Measurements from ENCODE around the gene NOL4L.
"Not testable (repeated sequence)": the region's sequence is repeated elsewhere in the genome, so short reads cannot be mapped to it uniquely, and the experiment has no call there.

NOL4L gene

DNA sequence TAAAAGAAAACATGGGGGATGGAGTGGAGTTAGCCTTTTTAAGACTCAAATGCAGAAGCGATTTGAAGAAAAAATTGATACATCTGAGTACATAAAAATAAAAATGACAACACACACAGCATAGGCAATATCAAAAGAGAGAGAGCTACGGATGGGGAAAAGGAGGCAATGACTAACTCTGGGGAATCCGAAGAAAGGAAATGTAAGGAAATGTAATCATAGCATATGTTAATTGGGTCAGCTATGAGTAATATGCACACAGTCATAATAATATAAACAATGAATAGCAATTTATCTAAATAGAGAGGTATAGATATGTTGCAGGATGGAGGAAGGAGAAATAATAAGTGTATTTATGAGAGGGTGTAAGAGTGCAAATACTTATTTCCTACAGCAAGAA, 83.4 kb downstream of the NOL4L start:
- no peak for DNase-seq

DNA sequence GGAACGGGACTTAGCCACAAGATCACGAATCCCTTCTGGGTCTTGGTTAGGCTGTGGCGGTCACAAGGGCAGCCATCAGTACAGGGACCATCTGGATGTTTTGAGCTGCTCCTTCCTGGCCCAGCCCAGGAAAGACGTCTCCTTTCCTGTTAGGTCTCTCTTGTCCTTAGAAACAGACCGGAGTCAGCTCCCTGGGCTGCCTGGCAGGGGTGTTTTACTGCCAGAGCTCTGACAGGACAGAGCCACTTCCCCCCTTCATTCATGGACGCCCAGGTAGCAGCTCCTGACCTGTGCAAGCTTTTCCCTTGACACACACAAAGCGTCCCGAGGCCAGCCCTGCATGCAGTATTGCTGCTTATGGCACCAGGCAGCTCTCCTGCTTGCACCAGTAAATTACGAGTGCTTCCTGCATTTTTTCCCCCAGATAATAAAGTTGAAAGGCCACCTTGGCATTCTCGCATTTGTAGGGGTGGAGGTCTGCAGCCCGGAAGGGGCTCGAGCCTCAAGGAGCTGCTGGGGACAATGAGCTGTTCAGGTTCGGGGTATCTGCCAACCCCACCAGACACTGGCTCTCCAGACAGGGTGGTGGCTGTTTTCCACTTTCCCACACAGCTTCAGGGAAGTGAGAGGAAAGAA, 87.4 kb downstream of the NOL4L start:
- no peak for DNase-seq

DNA sequence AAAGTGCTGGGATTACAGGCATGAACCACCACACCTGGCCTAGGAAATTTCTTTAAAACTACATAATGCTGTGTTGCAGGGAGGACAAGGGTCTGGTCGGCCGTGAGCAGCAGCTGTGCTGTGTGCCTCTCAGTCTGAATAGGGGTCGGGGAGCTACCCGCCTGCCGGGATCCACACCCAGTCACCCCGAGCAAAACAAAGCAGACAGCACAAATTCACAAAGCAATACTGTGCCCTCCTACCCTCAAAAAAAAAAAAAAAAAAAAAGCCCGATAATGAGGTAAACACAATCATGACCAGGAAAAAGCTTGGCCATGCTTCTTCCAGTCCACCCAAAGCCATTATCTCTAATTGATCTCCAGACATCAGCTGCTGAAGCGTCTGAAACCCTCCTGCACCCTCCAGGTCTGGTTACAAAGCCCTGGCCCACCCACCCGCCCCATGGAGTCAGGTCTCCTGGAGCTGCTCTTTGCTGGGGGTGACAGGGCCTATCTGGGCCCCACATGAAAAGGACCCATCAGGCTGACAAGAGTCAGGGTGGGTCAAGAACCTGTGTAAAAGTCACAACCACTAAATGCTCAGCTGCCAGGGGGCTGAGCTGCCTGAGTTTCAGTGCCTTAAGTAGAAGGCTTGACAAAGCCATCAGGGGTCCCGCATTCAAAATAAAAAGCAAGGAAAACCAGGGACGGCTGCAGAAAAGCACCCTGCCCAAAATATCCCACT, 88.2 kb downstream of the NOL4L start:
- no peak for DNase-seq

DNA sequence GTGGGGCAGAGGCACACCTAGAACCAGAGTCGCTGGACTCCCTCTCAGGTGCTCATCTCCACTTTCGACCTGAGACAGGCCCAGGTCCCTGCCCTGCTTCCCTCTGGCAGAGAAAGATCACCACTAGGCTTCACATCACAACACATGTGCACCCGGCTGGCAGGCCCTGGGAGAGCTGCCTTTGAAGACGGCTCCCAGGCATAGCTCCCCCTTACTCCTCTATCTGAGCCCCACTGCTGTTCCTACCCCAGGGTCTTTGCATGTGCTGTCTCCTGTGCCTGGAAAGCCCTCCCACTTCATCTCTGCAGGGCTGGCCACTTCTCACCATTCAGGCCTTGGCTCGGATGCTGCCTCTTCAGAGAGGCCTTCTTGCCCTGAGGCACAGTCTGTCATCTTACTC, 89.2 kb downstream of the NOL4L start:
- peak; percentile 1 for DNase-seq

DNA sequence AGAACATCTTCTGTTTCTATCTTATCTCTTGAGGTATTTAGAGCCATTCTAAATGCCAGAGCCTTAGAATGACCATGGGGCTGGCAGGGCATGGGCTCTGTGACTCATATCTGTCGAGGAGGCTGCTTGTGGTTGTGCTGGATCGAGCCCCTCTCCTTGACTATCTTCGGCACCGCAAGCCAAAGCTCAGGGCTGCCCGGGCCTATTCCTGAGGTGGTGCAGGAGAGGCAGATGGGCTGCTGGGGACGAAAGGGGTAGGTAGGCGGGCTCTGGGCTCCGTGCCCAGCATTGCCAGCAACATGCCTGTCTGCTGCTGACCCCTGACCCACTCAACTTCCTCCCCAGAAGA, 89.9 kb downstream of the NOL4L start:
- DNase-seq, result no peak

DNA sequence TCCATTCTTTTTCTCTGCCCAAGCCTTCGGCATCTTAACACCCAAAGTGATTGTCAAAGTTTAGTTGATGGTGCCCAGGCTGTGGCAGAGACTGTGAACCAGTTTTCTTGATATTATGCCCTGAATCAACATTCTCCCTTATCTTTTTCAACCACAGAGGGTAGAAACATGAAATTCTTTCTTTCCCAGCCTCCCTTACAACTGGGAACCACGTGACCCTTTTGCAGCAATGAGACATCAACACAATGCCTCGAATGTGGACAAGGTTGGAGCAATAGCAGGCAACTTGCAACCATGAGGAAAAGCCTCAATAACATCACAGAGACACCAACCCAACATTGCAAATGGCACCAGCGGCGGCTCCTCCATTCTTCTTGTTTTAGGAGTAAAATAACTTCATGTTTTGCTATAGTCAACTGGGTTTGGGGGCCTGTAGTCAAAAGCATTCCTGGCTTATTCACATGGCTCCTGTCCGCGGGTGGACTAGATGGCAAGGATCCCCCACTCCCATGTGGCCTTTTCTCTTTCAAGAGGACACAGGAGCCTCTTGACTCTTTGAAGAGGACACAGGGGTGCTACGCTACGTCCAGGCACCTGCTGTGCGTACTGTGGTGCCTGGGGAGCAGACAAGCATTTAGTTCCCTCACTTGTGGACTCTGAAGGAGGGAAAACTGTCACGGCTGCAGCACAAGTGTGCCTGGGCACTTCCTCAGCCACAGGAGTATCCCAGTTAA, 90.5 kb downstream of the NOL4L start:
- peak; percentile 1 for DNase-seq

DNA sequence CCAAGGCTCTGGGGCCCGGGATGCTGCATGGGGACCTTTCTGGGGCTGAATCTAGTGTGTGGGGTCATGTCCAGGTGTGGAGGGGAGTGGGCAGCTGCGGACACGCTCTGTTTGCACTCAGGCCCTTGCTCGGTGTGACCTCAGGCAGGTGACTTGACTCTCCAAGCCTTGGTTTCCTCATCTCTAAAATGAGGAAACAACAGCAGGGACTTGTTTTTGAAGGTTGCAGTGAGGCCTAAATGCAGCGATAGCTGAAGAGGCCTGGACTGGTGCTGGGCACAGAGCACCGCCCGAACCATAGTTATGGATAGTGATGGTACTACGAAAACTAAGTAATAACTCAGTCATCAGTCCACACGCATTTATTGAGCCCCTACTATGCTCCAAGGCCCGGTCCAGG, 91.8 kb downstream of the NOL4L start:
- DNase-seq, result no peak

DNA sequence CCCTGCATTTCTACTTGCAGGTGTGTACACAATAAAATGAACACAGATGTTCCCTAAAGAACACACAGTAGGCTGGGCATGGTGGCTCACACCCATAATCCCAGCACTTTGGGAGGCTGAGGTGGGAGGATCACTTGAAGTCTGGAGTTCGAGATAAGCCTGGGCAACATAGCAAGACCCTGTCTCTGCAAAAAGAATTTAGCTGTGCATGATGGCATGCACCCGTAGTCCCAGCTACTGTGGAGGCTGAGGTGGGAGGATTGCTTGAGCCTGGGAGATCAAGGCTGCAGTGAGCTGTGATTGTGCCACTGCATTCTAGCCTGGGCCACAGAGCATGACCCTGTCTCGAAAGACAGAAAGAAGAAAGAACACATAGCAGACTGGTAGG, 93.4 kb downstream of the NOL4L start:
- not testable (repeated sequence) for DNase-seq

DNA sequence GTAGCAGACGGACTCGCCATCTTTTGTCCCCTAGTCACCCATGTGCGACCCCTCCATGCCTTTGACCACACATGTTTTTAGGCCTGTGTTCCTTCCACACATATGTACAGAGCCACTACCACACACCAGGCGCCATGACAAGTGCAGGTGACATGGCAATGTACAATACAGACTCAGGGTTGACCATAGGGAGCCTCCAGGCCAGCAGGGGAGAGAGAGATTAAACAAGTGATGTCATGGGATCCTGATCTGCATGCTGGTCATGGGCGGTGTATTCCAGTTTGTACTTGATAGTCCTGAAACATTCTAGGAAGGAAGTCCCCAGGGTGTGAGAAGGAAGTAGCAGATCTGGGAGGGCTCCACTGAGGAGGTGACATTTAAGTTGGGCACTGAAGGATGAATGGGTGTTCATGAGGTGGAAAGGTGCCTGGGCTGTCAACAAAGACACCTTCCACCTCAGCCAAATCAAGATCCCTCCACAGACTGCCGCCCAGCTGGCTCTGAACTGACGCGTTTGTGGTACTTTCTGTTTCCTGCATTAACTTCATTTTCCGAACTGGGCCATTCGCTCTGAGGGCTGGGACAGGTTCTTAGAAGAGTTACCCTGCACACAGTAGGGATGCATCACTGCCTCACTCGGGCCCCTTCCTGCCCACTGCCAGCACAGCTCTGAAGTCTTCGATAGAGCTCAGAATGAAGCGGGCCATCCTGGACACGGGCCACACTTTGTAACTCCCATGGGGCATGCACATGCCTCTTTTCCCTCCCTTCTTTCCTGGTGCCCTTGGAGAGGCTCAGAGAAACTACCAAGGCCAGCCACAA, 94.0 kb downstream of the NOL4L start:
- DNase-seq, result no peak

DNA sequence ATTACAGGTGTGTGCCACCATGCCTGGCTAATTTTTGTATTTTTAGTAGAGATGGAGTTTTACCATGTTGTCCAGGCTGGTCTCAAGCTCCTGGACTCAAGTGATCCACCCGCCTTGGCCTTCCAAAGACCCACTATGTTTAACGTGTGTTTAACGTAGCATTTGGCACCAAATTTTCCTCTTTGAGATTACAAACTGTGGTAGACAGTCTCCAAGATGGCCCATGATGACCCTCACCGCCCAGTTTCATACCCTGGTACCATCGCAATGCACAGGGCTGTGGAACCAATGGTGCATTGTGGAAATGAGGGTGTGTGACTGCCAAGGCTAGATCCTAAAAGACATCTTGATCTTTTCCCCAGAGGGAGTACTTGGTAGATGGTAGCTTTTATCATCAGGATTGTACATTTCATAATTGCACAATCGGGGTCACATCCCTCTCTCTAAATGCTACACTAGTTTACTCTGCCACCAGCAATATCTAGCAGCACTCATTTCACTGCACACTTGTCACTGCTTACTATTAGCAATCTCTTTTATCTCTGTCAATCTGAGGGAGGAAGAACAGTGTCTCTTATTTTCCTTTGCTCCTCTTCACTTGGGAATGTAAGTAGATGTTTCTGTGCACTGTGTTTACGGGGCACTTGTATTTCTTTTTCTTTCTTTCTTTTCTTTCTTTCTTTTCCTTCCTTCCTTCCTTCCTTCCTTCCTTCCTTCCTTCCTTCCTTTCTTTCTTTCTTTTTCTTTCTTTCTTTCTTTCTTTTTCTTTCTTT, 96.9 kb downstream of the NOL4L start:
- no peak for DNase-seq

DNA sequence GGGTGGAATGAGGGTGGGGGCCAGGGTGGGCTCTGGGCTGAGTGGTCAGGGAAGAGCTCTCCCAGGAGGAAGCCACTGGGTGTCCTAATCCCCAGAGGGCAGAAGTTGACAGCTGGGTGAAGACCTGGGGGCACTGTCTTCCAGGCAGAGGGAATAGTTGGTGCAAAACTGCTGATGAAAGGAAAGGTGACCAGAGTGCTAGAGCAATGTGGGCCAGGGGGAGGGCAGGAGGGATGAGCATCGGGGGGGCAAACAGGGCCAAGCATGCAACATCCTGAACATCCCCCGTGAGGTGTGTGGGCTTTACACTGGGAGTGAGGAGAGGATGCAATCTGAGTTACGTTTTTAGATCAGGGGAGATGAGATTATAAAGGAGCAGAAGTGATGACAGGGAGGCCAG, 97.8 kb downstream of the NOL4L start:
- DNase-seq, result no peak

DNA sequence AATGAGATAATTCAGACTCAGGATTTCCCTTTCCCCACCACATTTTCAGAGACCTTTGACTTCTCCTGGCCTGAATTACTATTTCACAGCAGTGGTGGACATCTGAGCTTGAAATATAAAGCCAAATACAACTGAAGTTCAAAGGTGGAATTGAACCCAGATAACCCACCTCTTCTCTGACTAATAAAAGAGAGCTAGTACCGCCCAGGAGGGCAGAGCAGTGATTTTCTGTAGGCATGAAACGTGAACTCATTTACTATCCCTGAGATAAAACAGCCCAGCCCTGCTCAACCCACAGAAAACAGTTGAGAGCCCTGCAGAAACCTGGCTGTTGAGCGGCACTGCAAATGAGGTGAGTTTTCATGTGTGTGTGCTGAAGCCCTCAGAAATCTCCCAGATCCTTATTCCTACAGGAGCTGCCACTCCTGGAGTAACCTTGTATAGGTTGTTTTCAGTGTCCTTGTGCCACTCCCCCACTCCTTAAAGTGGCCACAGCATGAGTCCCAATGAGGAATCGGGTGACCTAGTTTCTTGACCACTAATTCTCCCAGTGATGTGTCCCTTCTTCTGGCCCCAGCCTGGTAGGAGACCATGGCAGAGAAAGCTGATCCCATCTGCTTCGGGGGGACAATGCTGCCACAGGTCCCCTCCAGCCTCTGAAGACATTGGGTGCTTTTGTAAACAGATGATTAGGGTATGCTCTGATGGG, 99.2 kb downstream of the NOL4L start:
- peak; percentile 40 for DNase-seq

DNA sequence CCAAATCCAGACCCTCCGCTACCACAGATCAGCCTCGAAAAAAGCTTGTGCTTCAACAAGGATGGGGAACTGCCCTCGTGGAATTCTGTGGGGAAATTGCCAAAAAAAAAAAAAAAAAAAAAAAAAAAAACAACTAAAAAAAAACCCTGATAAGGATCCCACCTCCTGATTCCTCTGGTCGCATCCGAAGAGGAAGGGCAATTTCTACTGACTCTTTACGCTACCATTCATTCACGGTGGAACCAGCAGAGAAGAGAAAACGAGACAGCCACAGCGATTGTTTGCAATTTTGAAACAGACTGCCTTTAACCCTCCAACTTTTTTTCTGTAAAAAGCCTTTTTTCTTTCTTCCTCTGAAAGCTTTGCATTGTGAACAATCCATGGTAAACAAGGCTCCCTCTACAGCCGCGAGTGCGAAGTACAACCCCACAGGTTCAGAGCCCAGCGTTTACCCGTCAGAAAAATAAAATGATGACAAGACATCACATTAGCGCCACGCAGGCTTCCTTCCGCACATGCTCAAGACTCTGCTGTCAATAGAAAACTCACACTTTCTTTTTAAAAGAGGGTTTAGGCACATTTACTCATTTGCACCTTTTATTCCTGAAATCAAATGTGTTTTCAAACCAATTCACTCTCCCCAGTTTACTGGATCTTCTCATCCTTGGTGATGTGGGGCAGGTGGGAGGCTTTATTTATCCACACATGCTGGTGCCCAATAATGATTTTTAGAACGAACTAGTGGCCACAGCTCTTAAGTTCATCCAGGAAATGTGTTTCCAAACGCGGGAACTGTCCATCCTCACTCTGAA, 100.0 kb downstream of the NOL4L start:
- DNase-seq, result peak; percentile 89

DNA sequence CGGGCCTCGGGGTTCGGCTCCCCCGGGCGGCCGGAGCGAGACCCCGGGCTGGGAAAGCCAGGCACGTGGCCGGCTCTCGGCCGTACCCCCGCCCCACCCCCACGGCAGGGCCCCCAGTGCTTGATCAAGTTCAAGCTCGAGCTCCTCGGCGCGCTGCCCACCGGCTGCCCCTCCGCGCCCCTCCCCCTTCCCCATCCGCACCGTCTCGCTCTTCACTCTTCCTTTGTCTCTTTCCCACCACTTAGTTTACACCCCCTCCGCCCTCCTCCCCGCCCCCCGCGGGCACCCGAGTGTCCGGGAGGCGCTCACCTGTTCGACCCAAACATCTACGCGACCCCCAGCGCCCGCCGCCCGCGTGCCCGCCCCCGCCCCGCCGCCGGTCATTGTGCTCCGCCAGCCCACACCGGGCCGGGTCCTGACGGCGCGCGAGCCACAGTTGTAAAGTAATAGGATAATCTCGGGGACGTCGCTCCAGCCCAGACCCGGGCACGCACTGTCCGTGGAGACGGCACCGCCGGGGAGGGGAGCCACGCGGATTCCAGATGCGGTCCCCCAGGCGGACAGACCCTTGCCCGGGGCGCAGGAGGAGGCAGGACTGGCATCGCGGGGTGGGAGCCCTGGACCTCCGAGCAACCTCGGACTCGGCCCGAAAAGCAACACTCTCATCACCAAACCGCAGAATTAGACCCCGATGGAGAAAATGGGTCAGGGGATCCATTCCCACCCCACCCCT, 100.7 kb downstream of the NOL4L start:
- DNase-seq, result peak; percentile 54

DNA sequence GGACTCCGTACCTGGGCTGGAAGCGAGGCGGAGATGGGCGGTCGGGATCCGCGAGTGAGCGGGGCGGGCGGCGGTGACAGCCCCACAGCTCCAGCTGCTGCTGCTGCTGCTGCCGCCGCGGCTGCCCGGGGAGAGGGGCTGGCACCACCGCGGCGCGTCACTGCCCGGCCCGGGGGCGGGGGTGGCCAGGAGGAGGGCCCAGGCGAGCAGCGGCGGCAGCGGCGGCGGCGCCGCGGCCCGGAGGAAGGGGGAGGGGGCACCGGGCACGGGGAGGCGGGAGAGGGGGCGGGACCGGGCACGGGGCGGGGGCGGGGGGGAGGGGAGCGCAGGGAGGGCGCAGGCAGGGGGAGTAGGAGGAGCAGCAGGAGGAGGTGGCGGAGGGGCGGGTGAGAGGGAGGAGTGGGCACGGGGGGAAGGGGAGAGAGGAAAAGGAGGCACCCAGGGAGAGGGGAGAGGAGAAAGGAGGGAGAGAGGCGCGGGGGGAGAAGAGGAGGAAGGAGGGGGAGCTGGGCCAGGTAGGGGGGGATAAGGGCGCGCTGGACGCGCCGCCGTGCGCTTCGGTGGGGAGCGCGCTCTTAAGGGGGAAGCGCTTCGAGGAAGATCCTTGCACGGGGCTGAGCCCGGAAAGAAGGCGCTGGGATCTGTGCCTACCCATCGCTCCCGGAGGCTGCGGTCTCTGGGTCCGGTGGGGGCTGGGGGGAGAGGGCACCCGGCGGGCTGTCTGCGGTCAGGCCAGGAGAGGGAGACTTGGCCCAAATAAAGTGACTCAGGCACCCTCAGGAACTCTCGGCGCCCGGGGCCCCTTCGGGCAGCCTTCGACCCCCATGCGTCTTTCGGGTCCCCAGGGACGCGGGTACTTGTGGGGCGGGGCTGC, 101.5 kb downstream of the NOL4L start:
- peak; percentile 82 for DNase-seq

DNA sequence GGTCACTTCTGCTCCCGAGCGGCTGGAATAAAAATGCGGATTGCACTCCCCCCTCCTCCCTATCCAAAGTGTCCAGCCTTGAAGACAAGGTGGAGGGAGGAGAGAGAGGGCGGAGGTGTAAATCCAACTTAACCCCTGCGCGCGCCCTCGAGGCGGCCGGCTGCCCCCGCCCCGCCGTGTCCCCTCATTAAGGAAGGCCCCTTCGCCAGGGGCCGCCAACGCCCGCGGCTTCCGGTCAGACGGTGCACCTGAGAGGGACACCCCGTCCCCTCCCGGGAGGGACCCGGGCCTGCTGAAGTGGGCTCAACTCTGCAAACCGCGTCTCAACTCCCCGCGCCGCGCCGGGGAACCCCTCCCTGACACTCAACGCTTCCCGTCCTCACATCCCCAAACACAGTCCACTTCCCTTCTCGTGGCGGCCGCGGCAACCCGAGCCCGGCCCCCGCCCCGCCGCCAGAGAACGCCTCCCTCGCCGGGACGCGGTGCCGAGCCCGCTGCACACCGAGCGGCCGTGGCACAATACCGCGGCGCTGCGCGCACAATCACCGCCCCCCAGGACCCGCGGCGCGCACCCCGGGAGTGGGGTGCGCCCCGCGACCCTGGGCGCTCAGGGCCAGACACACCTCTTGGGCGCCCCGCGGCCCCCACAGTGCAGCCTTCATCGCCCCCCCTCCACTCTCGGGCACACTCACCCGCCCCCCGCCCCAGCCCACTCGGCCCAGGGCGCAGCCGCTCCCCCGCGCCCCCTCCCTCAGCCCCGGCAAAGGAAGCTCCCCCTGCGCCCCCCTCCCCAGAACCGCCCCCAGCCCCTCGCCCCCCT, 102.5 kb downstream of the NOL4L start:
- DNase-seq, result peak; percentile 53

DNA sequence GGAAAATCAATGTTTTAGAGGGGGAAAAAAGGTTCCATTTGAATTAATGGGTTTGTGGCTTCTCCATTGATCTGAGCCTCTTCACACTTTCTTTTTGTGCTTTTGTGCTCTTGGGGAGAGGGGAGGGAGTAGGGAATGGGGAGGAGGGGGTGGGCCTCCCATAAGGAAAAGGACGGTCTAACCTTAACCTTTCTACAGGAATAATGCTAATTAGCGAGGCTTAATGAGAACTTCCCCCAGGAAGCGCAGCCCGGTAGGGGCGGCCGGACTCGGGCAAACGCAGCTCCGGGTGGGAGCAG, 103.0 kb downstream of the NOL4L start:
- no peak for DNase-seq

DNA sequence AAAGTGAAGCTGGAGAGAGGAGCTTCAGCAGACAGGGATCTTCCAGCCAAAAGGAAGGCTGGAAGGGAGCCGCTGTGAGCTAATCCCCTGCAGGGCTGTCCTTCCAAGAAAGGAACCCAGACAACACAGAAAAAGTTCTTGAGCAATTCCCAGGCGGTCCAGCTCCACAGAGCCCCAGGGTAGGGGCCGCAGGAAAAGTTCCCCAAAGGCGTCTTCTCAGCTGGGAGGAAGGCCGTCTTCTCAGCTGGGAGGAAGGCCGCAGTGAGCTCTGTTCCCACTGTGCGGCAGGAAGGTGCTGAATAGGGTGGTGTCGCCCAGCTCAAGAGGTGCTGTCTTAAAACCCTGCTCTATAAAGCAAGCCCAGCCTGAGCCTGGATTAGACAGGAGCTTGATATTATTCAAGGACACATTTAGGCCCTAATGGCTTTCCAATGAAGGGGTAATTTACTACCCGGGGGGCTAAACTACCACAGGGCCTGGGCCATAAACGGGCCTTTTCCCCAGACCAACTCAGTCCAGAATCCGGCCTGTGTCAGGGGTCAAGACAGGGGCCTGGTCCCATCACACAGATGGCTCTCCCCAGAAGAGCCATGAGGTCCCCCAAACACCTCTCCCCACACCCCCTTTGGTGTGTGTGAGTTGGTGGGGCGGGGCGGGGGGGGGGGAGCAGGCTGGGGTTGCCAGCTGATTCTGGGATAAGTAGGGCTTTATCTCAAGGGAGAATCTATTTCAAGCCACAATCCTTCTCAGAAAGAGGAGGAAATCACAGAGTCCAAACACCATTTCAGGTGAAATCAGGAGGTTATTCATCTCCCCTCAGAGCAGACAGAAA, 103.6 kb downstream of the NOL4L start:
- no peak for DNase-seq
